Dedifferentiated amniotic fluid mesenchymal stem cell (primary cell): ENCODE data around the gene REEP6.

Experiments
- DNase-seq: peaks from one replicate; pipeline ENCODE4 v3.0.0-alpha.2; 2016; ENCODE audit errors: extremely low spot score

Gene REEP6

DNA sequence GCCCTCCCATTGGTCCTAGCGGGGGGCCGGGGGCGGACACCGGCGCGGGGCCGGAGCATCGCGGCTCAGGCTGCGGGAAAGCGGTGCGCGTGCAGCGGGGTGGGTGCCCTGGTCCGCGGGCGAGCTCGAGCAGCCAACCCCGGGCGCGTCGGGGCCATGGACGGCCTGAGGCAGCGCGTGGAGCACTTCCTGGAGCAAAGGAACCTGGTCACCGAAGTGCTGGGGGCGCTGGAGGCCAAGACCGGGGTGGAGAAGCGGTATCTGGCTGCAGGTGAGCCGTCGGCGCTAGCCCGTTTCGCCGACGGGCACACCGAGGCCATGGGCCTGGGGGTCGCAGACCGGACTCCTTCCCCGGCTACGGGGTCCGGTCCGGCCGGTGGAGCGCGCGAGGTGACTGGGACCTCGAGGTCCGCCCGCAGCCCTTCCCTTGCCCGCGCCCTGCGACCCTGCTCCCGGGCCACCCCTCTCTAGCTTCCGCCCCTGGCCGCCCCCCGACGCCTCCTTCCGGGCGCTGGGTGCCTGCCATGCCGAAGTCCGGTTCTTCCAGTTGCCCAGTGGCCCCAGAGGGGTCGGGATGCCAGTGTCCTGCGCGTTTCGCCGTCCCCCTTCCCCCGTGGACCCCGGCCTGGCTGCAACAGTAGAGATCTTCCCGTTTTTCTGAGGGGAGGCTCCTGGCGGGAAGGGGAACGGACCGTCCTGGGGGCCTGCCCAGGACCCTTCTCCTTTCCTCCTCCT lies at the start of gene REEP6:
Gene REEP6 (plus strand): TSS at position 68 of the 735 bp plus-strand sequence. CDS start 89 bp downstream, at position 157.
- DNase-seq: no peak

DNA sequence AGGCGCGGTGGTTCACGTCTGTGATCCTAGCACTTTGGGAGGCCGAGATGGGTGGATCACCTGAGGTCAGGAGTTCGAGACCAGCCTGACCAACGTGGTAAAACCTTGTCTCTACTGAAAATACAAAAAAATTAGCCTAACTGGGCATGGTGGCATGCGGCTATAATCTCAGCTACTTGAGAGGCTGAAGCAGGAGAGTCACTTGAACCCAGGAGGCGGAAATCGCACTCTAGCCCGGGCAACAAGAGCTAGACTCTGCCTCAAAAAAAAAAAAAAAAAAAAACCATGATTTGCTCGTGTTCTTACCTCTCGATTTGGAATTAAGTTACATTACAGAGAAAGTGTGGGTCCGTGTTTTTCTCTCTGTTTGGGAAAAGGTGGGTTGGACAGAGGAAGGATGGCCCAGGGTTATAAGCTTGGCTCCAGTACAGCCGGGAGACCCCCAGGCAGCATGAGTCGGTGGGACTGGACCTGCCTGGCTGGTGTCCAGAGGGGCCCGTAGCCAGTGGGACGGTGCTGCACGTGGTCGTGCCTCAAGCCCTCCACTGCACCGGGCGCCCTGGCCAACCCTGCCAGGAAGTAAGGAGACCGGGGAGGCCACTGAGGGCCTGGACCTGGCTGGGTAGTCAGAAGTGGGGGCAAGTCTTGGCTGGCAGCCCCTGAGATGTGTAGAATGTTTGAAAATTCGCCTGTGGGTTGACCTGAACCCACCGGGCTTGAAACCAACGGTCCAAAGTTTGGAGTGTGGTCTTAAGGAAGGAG lies 49.1 kb upstream of the REEP6 start:
- DNase-seq: no peak

DNA sequence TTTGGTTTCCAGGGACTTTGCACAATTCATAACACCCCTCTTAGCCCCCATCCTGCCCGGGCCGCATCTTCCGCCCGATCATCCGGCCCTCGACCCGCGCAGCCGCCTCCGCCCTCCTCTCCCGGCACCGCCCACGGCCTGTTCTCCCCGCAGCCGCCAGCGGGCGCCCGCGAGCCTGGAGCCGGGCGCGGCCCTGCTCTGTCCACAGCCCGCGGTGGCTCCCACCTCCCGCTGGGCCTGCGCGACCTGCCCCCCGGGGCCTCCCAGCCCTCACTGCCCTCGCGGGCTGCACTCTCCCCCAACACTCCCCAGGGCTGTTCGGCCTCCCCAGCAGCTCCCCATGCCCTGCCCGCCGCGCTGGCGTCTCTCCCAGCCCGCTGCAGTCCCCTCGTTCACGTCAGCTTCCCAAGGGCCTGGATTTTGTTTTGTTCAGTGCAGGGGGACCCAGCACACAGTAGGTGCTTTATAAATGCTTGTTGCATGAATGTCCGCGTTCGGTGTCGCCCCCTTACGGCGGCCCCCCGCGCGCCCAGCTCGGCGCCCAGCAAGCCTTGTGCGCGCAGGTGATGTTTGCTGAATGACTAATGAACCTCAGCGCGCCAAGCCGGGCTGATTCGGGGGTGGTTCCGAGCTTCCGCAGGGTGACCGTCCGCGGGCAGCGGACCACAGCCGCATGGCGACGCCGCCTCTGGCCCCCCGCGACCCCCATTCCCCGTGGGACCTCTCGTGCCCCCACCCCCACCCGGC lies 45.6 kb upstream of the REEP6 start:
- peak; percentile 35 for DNase-seq

DNA sequence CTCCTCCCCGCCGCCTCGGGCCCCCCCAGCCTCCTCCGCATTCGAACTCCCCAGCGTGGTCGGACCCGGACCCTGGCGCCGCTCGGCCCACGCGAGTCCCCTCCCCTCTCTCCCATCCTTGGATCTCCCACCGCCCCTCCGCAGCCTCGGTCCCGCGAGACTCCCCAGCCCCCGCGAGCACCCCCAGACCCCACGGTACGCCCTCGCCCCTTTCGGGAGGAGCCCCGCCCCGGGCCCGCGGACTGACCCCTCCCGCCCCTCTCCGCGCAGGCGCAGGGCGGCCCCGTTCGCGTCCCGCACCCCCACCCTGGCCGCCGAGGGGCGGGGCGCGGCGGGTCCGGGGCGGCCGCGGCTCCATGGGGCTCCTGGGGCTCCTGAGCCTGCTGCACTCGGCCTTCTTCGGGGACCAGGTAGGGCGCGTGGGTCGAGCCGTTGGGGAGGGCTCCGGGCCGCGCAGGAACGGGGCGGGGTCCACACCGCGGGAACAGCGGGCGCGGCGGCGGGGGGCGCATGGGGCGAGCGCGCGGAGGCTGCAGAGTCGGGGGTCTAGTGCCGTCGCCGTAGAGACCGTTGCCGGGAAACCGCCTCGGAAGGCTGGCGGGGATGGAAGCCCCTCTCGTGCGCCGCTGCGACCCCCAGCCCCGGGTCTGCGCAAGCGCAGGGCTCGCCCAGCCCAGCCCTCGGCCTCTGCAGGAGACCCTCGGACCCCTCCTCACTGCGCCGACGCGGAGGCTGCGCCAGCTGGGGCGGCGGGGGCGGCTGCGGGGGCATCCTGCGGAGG lies 44.9 kb upstream of the REEP6 start:
- no peak for DNase-seq

DNA sequence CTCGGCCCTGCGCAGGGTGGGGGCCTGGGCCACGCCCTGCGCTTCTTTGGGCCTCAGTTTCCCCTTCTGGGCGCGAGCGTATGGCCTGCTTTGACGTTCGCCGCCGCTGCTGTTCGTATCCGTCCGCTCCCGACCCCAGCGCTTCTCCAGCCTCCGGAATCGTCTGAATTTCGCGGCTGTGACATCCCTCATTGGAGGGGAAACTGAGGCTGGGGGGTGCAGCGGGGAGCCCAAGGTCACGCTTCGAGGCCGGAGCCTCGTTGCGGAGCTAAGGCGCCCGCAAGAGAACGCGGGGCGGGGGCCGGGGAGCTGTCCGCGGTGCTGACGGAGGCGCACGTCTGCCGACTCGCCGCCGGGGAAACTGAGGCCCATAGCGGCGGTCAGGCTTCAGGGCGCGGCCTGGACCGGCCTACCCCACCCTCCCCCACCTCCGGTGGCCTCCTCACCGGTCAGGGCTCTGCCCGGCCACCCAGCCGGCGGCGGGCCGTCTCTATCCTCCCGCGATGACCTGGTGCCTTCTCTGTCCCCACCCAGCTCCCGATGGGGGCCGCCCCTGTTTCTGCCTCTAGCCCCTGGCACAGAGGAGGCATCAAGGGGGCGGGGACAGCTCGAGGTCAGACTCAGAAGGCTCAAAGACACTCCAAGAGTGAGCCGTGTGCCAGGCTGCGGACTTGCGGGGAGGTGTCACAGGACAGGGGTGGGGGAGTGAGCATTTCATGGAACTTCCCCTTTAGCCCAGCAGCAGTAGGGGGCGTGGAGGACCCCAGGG lies 44.1 kb upstream of the REEP6 start:
- no peak for DNase-seq

DNA sequence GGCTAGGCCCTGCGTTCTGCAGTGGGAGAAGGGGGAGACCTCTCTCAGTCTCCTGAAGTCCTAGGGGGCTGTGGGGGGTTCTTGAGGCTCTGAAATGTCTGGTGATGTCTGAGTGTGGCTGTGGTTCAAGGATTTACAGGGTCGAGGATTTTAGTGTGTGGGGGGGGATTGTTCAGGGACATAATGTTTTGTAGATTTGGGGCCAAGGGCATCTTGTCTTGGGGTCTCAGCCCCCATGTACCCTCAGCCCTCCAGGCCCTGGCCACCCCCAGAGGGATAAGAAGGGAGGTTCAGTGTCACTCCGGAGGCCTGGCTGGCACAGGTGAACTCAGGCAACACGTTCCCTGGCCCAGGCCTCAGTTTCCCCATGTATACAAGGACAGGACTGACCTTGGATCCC lies 43.5 kb upstream of the REEP6 start:
- no peak for DNase-seq

DNA sequence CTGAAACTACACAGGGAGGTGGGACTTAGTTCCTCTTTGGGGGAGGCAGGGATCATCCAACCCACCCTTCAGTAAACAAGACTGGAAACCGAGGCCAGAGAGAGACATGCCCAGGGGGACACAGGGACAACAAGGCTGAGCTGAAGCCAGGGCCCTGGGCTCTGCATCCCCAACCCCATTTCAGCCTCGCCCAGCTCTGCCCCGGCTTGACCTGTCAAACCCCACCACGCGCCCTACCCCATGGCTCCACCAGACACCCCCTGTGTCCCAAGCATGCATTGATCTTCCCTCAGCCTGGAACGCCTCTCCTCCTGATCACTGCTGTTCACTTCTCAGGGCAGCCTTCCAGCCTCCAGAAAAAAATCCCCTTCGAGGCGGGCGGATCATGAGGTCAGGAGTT lies 43.0 kb upstream of the REEP6 start:
- DNase-seq: no peak

DNA sequence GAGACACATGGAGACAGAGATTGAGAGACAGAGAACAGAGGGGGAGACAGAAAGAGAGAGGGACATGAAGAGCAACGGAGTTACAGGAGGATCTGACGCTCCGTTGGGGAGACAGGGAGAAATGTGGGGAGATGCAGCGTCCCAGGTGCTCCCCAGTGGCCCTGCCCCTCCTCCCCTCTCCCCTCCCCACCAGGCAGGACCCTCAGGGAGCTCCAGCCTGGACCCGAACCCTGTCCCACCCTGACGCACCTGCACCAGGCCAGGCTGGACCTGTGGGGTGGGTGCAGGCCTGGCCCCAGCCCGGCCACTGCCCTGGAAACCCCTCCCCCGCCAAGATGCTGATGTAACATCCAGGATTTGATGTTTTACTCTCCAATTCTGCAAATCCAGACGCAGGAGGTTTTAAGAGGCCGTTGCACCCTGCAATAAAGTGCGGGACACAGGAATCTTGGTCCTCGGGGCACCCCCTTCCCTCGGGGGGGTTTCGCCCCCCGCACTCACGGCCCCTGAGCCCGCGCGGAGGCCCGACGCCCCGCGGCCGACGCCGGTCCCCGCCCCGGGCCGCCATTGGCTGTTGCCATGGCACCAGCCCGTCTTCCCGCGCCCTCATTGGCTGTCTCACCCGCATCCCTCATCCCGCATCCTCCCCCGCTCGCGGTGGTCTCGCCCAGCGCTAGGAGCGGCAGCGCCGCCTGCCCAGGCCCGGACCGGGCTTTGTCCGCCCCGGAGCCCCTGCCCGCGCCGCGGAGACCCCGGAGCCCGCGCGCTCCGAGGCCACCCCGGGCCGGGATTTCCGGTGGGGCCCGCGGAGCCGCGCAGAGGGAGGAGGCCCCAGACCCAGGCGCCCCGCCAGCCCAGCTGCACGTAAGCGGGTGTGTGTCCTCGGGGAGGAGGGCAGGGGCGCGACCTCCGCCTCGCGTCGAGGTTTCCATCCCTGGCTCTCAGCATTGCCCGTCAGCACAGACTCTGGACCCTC lies 41.2 kb upstream of the REEP6 start, which contains the start of gene APC2:
Gene APC2 (plus strand): TSS at position 655 of the 976 bp plus-strand sequence. CDS start 2,881 bp downstream, outside the sequence.
- no peak for DNase-seq

DNA sequence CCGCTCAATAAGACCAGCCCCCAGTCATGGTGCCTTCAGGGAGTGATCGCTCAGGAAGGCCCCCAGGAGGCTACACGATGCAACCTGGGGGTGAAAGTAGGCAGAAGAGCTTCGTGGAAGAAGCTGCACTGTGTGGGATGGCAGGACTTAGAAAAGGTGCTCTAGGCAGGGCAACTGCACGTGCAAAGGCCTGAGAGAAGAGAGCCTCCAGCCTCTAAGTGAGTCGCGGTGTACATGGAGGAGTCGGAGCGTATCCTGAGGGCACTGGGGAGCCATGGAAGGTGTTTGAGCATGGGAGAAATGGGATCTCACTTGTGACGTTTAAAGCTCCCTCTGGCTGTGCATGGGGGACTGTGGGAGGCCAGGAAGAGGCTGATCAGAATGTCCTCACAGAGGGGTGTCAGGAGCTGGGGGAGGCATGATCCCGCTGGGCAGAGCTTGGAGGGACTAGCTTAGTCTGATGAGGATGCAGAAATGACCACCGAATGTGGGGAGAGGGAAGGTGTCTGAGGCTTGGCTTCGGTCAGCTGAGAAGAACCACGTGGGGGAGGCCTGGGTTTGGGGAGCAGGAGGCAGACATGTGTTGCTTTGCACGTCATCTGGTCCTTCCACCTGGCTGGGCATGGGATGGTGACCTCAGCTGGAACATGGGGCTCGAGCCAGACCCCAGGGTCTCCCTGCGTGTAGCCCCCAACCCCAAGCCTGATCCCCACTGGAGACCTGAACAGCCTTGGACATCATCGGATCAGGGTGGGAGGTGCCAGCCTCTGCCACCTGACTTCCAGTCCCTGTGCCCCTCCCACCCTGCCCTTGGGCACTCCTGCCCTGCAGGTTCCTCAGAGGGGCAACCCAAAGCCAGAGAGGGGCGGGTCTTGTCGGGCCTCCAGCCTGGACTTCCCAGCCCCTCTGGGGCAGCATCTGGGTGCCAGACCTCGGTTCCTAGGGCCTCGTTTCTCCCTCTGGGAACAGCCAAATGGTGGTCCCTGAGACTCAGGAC lies 39.9 kb upstream of the REEP6 start:
- no peak for DNase-seq

DNA sequence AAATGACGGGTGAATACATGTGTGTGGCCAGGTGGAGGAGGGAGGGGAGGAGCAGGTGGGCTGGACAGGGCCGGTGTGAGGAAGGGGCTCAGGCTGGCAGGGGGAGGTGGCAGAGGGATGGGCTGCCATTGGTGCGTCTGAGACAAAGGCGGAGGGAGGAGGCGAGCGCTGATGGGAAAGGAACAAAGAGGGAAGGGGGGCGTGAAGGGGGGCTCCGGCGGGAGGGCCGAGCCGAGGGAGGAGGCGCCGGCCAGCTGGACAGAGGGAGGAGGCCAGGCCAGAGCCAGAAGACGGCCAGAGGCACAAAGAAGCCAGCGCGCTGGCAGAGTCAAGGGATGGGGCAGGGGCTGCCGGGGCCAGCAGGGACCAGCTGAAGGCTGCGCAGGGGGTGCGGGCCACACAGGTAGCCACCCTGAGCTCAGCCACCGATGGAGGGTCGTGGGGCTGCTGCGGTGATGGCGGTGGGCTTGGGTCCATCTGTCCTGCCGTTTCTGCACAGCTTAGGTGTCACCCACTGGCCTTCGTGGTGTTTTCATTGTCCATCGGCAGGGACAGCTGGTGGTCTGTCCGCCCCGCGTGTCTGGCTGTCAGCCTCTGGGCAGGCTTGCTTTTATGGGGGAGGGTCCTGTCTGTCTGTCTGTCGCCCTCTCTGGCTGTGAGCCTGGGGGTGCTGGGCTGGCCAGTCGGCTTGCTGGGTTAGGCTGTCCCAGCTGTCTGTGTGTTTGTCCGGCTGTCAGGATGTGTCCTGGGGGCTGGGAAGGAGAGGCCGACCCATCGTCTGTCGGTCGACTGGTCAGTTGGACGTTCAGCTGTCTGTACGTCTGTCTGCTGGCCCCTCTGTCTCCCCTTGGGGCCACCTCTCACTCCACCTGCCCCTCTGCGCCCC lies 38.8 kb upstream of the REEP6 start:
- no peak for DNase-seq

DNA sequence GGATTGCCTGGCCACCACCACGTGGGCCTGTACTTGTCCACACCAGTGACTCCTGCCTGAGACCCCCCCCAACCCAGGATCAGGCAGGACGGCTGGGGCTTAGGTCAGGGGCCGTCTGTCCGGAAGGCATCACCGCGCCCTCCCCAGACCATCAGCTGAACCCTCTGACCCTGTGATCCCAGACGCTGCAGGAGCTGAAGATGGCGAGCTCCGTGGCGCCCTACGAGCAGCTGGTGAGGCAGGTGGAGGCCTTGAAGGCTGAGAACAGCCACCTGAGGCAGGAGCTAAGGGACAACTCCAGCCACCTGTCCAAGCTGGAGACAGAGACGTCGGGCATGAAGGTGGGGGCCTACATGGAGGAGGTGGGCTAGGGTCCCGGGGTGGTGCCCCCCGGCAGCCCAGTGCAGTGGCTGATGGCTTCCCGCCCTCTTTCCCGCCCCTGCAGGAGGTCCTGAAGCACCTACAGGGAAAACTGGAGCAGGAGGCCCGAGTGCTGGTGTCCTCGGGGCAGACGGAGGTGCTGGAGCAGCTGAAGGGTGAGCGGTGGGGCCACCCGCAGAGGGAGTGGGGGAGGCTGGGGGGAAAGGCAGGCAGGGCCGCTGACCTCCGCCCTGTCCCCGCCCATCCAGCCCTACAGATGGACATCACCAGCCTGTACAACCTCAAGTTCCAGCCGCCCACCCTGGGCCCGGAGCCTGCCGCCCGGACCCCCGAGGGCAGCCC lies 38.0 kb upstream of the REEP6 start:
- no peak for DNase-seq

DNA sequence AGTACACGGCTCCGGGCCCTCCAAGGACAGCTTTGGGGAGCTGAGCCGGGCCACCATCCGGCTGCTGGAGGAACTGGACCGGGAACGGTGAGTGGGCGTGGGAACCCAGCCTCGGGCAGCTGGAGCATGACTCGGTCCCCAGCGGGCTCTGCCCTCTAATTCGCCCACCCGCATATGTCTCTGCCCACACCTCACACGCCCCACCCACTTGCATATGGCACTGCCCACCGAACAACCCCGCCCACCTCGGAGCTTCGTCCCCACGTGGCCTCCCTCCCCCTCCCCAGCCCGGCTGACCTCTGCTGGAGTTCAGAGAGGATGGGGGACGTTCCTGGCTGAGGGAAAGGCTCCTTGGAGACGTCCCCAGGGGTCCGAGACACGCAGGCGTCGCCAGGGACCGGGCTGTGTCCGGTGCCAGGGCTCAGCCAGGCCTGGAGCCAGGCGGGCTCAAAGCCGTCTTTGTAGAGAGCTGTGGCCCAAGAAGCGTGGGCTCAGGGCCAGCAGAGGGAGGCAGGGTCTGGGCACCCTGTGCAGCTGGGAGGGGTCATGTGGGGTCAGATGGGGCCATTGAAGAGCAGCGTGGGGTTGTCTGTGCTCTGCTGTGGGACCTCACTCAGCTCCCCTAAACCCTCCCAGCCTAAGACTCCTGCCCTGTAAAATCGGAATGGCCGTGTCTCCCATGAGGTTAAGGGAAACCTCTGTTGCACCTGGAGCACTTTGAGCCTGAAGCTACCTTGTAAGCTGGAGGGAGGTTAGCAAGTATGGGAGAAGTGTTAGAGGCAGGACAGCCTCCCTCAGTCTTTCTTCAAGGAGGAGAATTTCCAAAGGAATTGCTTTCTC lies 37.2 kb upstream of the REEP6 start:
- DNase-seq: no peak

DNA sequence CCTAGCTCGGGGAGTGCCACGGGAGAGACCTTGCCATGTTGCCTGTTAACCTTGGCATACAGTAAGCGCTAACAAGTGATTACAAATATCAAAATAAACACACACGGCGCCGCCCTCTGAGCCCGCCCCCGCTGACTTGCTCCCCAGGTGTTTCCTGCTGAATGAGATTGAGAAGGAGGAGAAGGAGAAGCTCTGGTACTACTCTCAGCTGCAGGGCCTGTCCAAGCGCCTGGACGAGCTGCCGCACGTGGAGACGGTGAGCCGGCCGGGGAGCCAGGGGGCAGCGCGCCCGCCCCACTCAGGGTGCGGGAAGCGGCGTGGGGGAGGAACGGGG lies 36.0 kb upstream of the REEP6 start:
- DNase-seq: no peak

DNA sequence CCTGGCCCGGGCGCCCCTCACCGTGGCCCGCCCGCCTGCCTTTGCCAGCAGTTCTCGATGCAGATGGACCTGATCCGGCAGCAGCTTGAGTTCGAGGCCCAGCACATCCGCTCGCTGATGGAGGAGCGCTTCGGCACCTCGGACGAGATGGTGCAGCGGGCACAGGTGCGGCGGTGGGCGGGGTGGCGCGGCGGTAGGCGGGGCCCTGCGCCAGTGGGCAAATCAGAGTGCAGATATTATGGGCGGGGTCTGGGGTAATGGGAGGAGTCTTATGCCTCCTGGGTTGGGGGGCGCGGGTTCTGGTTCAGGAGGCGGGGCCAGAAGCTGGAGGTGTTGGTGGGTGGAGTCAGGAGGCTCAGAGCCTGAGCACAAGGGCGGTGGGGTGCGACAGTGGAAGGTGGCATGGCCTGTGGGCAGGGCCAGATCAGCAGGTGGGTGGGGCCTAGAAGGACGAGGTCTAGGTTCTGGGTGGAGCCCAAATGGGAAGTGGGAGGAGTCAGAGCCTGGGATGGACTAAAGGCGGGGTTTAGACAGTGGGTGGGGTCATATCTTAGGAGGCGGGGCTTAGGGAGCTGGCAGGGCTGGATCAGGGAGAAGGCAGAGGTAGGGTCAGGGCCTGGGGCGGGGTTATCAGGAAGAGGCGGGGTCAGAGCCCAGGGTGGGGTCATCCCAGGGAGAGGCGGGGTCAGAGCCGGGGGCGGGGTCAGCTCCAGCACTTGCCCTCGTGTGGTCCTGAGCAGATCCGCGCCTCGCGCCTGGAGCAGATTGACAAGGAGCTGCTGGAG lies 35.5 kb upstream of the REEP6 start:
- DNase-seq: no peak
